EH (cell line): ENCODE measurements around the gene TRAPPC12.
"Not testable (repeated sequence)": the region's sequence is repeated elsewhere in the genome, so short reads cannot be mapped to it uniquely, and the experiment has no call there.

ENCODE experiments used
- DNase-seq: peaks from one replicate; pipeline ENCODE4 v3.0.0-alpha.2; 2015; ENCODE audit warnings: low read depth

TRAPPC12 gene

GRCh38 chr2:3513026-3513810 lies 133.7 kb downstream of the TRAPPC12 start:
- DNase-seq = no peak

- not testable (repeated sequence) for DNase-seq
Observed at GRCh38 chr2:3515438-3515837, 135.9 kb downstream of the TRAPPC12 start.

- no peak for DNase-seq
Observed at GRCh38 chr2:3516831-3517230, 137.3 kb downstream of the TRAPPC12 start.

- DNase-seq = no peak
Observed at GRCh38 chr2:3517948-3518495, 138.5 kb downstream of the TRAPPC12 start.

GRCh38 chr2:3518496-3519254 lies 139.2 kb downstream of the TRAPPC12 start:
- DNase-seq = peak; percentile 98

- peak; percentile 80 for DNase-seq
Observed at GRCh38 chr2:3519255-3520205, 140.0 kb downstream of the TRAPPC12 start, which contains the start of gene ADI1. TSS of gene ADI1 (minus strand) at chr2:3519531. CDS start at chr2:3519487, 44 bp downstream.

- DNase-seq = no peak
Observed at GRCh38 chr2:3520591-3520990, 141.1 kb downstream of the TRAPPC12 start.

- peak; percentile 61 for DNase-seq
Observed at GRCh38 chr2:3522961-3523421, 143.5 kb downstream of the TRAPPC12 start.

DNA sequence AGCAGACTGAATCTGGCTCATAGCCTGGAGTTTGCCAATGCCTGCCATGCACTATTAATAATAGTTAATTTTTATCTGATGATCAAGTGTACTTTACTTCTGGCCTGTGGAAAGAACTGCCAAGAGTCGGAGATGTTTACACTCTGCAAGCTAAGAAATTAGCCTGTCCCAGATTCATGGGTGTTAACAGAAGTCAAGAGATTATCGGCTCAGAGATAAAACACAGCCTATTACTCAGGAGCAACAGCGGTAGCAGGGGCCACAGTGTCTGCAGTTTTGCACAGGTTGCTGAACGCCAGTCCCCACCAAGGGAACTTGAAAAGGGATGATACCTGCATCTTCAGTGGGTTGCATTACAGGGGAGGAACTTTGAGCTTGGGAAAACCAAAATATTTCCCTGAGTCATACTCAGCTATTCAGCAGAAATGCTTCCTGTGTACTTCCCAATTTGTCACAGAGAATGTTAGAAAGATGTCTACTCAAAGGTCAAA lies 144.1 kb downstream of the TRAPPC12 start:
- peak; percentile 73 for DNase-seq

DNA sequence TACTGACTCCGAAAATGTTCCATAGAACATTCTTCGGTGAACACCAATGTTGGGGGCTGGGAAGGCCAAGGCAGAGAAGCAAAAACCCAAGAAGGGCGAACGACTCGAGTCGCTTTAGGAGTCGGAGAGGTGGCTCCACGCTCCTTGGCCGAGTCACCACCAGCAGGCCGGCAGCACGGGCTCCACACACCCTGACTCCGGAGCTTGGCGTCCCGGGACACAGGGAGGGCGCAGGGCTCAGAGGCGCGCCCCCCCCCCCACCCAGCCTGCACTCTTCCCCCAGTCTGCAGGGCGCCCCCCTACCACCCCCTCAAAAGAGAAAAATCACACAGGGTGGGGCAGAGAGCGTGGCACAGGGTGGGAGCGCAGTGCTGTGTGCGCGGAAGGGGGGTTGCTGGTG lies 147.4 kb downstream of the TRAPPC12 start:
- DNase-seq = no peak

GRCh38 chr2:3527886-3528785 lies 148.6 kb downstream of the TRAPPC12 start:
- DNase-seq = no peak
